ENCODE measurements around the gene ARHGEF37. TPM values are rescaled to one million over a fixed set of nuclear protein-coding genes. Genes with fewer than 3 reads are reported as not detected.
"Not testable (repeated sequence)": the region's sequence is repeated elsewhere in the genome, so short reads cannot be mapped to it uniquely, and the experiment has no call there.

ARHGEF37 gene, protein sequence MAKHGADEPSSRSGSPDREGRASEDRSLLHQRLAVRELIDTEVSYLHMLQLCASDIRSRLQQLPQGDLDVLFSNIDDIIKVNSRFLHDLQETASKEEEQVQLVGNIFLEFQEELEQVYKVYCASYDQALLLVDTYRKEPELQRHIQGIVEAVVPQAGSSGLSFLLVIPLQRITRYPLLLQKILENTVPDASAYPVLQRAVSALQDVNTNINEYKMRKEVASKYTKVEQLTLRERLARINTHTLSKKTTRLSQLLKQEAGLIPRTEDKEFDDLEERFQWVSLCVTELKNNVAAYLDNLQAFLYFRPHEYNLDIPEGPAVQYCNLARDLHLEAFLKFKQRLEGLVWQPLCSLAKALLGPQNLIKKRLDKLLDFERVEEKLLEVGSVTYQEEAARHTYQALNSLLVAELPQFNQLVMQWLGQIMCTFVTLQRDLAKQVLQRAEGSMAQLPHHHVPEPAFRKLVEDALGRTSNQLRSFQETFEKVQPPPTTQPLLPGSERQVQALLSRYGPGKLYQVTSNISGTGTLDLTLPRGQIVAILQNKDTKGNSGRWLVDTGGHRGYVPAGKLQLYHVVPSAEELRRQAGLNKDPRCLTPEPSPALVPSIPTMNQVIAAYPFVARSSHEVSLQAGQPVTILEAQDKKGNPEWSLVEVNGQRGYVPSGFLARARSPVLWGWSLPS
- polyA plus RNA-seq (2013, experiment 1 of 2; ENCODE audit: insufficient read length) = 0.58 TPM
- 0.55 TPM for polyA plus RNA-seq (2013, experiment 2 of 2; ENCODE audit: insufficient read length)

DNA sequence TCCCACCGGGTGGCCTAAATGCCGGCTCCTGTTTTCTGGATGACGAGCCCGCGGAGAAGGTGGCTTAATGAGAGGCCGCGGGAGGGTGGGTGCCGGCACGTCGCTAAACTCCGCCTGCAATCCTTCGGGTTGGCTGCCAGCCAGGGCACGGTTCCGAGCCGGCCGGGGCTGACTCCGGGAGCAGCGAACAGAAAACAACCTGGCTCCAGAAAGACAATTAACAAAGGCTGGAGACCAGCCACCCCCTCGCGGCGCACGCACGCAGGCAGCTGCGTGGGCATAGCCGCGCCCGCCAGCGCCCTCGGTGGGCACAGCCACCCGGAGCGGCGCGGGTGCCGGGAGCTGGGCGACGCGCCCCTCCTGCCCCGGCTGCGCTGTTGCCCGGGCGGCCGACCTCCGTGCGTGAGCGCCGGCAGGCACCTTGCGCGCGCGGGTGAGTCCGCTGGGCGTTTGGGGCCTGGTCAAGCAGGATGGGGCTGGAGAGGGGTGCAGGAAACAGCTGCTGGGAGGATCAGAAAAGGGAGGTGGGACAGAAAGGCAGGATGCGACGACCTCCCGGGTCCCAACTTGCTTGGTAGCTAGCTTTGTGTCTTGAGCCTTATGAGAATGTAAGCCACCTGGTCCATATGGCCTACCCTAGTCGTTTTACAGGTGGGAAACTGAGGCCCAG is at the start of gene ARHGEF37:
Gene ARHGEF37, plus strand, starts transcription at position 307 of the 670 bp plus-strand sequence. CDS start 16,272 bp downstream, outside the sequence.
- peak; percentile 38 for DNase-seq

- no peak for DNase-seq
Measured at GRCh38 chr5:149532413-149532812, 48.9 kb upstream of the ARHGEF37 start.

DNA sequence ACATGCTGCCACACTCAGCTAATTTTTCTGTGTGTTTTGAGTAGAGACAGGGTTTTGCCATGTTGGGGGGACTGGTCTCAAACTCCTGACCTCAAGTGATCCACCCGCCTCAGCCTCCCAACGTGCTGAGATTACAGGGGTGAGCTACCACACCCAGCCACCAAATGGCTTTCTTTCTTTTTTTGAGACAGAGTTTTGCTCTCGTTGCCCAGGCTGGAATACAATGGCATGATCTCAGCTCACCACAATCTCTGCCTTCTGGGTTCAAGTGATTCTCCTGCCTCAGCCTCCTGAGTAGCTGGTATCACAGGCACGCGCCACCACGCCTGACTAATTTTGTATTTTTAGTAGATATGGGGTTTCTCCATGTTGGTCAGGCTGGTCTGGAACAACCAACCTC is 45.5 kb upstream of the ARHGEF37 start:
- not testable (repeated sequence) for DNase-seq

DNA sequence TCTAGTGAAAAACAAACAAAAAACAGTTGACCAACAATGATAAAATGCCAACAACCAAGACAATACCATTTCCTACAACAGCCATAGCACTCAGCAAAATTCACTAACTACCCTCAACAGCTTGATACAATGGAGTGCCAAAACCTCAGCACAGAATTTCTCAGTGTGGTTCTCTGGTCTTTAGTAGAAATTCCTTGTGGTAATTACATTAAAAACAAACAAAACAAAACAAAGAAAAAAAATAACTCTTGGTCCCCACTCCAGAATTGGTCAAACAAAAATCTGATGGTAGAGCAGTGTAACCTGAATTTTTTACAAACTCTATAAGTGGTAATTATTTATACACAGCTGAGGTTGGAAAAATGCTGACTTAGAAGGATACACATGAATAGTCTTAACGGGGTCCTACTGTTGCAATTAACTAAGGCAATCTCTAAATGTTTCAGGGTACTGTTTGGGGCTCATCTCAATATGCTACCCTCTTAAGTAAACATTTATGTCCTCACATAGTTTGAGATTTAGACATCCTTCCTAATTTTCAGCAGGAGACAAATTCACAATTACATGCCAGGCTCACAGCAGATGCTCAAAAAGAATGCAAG is 43.8 kb upstream of the ARHGEF37 start:
- DNase-seq = no peak

DNA sequence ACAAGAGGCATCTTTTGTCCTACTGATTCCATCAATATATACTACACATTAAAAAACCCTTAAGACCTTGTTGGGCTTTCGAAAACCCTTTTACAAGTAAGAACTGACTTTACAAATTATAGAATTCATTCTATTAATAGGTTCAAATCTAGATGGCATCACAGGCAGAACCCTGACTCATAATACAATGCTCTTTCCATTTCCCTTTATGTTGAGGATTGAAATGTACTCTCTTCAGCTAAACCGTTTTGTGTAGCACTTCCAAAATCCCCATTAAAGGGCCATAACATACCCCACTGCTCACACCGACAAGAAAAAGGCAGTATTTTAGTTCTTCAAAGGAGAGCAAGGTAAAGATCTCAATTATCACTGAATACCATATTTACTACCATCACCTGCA is 41.2 kb upstream of the ARHGEF37 start:
- DNase-seq = no peak

DNA sequence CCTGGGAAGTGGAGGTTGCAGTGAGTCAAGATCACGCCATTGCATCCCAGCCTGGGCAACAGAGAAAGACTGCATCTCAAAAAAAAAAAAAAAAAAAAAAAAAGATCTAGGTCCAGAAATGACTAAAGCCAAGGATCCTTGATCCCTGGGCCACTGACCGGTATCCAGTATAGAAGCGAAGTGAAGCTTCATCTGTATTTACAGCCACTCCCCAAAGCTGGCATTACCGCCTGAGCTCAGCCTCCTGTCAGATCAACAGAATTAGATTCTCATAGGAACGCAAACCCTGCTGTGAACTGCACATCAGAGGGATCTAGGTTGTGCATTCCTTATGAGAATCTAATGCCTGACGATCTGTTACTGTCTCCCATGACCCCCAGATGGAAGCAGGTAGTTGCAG is 39.4 kb upstream of the ARHGEF37 start:
- DNase-seq = no peak

DNA sequence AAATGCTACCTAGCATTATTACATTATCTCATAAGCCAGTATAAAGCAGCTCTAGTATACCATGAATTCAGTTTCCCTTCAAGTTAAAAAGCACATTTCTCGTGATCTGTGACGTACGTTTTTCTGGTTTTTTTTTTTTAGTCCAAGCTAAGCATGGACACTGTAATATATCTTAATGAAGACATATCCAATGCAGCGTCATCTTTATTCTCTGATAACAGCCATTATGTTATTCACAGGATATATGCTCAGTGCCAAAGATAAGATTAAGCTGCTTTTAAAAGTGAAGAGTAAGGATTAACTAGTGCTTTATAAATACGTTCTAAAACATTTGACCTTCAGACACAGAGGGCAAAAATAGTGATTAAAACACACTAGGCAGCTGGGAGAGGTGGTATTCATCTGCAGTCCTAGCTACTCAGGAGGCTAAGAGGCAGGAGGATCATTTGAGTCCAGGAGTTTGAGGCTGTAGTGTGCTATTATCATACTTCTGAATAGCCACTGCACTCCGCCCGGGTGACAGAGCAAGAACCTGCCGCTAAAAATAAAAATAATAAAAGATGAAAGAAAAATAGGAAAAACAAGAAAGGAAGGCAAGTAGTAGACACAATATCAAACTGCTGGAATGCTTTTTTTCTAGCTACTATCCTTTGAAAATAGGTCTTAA is 37.8 kb upstream of the ARHGEF37 start:
- DNase-seq = no peak

- no peak for DNase-seq
Measured at GRCh38 chr5:149544028-149544420, 37.3 kb upstream of the ARHGEF37 start.

- DNase-seq = no peak
Measured at GRCh38 chr5:149545327-149545726, 36.0 kb upstream of the ARHGEF37 start.

DNA sequence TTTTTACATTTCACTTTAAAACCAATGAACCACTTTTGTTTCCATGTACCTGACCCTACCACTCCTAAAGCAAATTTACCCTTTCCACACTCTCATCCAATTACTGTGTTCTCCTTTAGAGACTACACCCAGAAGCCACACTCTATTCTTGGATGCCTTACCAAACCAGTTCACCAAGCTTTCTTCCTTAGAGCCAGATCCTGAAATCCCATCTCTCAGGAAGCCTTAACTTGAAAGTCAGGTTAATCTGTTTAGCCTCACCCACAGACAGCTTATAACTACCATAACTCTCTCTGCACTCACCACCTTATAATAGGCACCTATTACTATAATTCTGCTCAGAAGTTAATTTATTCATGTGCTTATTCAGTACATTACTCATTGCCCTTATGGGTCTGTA is 34.3 kb upstream of the ARHGEF37 start:
- no peak for DNase-seq

- peak; percentile 50 for DNase-seq
Measured at GRCh38 chr5:149549461-149550267, 31.6 kb upstream of the ARHGEF37 start.

GRCh38 chr5:149550268-149550583 is 31.1 kb upstream of the ARHGEF37 start:
- DNase-seq = peak; percentile 55

DNA sequence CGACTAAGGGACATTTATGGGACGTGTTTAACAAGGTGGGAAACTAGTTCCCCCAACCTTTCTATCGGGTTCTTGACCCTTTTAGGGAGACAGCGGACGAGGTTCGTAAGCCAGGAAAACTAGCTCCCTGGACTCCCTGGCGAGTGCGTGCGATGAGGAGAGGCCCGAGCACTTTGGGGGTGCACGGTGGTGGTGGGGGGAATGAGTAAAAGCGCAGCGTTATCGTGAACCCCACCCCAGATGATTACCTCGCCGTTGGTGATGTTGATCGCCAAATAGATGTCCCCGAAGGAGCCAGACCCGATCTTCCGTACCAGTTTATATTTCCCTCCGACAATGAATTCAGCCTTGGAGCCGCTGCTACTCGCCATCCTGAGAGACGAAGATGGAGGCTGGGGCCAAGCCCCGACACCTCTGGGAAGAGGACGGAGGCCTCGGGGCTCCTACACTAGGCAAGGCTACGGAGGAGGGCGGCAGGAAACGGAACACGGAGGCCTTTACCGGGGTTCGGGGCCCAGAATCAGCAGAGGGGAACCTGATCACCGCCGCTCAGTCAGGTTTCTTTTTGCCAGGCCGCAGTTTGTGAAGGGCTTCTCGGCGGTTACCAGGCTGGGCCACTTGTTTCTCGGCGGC is 30.6 kb upstream of the ARHGEF37 start:
- no peak for DNase-seq

DNA sequence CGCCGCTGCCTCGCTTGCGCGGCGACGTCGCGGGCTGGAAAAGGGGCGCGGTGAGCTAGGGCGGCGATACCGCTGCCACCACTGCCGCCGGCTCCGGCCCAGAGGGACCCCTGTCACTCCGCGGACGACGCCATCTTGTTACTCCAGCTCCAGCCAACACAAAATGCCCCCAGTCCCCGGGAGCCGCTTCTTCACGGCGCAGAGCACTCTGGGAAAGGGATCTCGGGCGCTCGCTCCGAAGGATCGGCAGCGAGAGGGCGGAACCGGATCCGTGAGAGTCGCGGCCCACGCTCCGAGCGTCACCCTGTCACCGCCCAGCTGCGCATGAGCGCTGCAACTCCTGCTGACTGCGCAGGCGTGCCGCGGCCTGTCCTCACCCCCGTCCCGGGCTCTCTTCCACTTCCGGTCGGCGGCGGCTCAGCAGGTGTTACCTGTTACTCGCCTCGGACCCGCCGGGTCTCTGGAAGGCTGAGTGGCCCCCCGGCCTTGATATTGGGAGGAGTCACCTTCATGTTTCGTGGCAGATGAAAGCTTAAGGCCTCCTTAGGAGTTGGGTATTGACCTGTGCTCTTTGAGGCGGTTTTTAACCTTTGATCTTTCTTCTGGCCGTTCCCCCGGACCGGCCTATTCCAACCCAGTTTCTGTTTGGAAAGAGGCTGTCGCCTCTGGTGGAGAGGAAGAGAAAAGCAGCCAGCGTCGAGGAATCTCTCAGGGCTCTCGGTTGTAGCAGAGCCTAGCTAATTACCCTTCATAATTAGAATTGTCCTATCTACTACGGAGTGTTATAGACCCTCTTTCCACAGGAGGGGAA is 29.9 kb upstream of the ARHGEF37 start, which contains the start of gene CSNK1A1:
Gene CSNK1A1, minus strand, starts transcription at position 213 of the 811 bp plus-strand sequence. CDS start 475 bp downstream, outside the sequence.
- DNase-seq = peak; percentile 98

GRCh38 chr5:149552038-149552494 is 29.2 kb upstream of the ARHGEF37 start:
- no peak for DNase-seq

GRCh38 chr5:149552553-149553160 is 28.6 kb upstream of the ARHGEF37 start:
- peak; percentile 29 for DNase-seq

- DNase-seq = peak; percentile 83
Measured at GRCh38 chr5:149559706-149560105, 21.6 kb upstream of the ARHGEF37 start.

GRCh38 chr5:149561848-149562247 is 19.4 kb upstream of the ARHGEF37 start:
- DNase-seq = peak; percentile 96

- peak; percentile 60 for DNase-seq
Measured at GRCh38 chr5:149563466-149563865, 17.8 kb upstream of the ARHGEF37 start.

Data from fibroblast of skin of abdomen (primary cell).